Epithelial cell of esophagus (primary cell): Measurements from ENCODE around the gene CBFA2T2.

Source experiments
- DNase-seq: peaks from one replicate; pipeline ENCODE4 v3.0.0; 2010; ENCODE audit warnings: low read depth
- H3K4me3 ChIP-seq: 2 replicates; pipeline ENCODE4 v1.5.1; 2011; ENCODE audit warnings: mild to moderate bottlenecking, low read length, control low read depth
- TF ChIP-seq, protein P1 (sequence below): IDR thresholded peaks from 2 replicates; pipeline ENCODE4 v1.5.1; 2011; ENCODE audit warnings: low read depth, mild to moderate bottlenecking, low read length, control low read depth, inconsistent platforms; ENCODE audit not compliant: insufficient read depth; ENCODE audit errors: missing control alignments

Gene CBFA2T2

DNA sequence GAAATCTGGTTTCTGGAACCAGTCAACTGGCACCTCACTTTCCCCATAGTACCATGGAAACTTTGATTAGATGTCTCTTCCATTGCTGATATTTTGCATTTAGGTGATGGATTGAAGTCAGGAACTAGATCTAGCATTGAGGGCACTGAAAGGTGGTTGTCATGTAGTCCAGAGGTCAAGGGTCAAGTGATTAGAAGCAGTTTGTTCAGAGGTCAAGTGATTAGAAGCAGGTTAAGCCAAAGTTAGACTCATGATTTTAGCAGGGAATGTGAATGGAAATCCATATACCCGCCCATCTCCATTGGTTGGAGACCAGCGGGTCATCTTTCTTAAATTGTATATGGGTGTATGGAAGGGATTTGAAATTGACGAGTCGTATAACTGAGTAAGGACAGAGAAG is 51.2 kb downstream of the CBFA2T2 start:
- H3K4me3 ChIP-seq, result no peak overlapping the region
- TF ChIP-seq, protein P1, sequence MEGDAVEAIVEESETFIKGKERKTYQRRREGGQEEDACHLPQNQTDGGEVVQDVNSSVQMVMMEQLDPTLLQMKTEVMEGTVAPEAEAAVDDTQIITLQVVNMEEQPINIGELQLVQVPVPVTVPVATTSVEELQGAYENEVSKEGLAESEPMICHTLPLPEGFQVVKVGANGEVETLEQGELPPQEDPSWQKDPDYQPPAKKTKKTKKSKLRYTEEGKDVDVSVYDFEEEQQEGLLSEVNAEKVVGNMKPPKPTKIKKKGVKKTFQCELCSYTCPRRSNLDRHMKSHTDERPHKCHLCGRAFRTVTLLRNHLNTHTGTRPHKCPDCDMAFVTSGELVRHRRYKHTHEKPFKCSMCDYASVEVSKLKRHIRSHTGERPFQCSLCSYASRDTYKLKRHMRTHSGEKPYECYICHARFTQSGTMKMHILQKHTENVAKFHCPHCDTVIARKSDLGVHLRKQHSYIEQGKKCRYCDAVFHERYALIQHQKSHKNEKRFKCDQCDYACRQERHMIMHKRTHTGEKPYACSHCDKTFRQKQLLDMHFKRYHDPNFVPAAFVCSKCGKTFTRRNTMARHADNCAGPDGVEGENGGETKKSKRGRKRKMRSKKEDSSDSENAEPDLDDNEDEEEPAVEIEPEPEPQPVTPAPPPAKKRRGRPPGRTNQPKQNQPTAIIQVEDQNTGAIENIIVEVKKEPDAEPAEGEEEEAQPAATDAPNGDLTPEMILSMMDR, result no peak
- no peak for DNase-seq

DNA sequence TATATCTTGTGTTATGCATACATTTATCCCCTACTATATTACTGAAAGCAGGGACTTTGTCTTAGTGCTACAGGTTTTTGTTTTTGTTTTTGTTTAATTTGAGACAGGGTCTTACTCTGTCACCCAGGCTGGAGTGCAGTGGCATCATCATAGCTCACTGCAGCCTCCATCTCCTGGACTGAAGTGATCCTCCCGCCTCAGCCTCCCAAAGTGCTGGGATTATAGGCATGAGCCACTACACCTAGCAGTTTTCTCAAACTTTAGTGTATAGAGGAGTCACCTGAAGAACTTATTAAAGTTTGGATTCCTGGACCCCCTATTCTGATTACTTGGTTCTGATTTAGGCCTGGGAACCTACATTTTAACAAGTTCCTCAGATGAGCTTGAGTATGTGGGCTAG is 51.9 kb downstream of the CBFA2T2 start:
- DNase-seq, result no peak
- H3K4me3 ChIP-seq, result no peak overlapping the region
- TF ChIP-seq, protein P1, result no peak

DNA sequence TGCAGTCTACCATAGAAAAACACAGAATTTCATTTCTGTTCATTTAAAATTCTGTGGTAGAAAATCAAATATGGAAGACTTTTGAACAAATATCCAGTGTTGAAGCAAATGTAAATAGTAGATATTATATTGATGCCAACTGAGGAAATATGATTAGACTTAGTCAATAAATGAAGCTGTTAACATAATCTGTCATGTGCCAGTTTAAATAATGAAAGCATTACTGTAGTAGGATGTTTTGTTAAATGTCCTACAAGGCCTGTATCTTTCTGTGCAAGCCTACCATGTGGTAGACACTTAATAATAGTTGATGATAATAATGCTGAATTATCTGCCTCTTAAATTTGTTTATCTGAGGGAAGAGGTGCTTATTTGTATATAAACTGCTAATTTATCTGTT is 55.9 kb downstream of the CBFA2T2 start:
- TF ChIP-seq, protein P1, result no peak
- DNase-seq, result no peak
- H3K4me3 ChIP-seq, result no peak overlapping the region

DNA sequence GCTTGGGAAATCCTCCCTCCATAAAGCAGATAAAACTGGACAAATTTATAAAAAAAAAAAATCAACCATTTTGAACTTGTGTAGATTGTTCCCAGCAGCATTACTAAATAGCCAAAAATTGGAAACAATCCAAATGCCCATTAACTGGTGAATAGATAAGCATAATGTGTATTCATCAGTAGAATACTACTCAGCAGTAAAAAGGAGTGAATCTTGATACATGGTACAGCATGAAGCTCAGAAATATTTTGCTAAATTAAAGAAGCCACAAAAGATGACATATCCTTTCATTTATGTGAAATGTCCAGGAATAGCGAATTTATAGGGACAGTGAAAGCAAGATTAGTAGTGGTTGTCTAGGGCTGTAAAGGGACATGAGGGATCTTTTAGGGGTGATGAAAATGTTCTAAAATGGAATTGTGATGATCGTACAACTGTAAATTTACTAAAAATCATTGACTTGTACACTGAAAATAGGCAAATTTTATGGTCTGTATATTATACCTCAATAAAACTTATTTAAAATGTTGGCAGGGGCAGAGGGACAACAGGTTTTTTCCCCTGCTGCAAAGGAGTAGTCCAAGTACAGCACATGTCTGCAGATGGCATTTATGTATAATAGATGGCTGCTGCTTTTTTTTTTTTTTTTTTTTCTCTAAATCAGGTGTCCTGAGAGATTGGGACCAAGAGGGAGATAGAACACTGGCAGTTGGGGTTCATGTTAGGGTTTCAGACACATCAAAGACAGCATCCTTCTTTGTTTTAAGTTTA is 59.5 kb downstream of the CBFA2T2 start:
- DNase-seq, result no peak
- no peak overlapping the region for H3K4me3 ChIP-seq
- TF ChIP-seq, protein P1, result no peak

DNA sequence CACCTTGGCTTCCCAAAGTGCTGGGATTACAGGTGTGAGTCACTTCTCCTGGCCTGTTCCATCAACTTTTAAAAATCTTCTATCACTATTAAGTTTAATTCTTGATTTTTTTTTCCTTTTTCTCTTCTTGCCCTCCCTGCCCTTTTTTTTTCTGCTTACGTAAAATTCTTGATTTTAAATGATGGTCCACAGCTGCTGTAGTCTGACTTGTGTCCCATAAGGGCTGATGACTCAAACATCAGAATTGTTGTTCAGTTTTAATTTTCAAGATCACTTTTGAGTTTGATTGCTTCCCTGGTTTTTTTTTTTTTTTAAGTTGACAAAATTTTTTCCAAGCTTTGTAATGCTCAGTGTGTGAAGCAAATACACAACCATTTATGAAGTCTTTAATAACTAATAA is 61.9 kb downstream of the CBFA2T2 start:
- DNase-seq, result no peak
- TF ChIP-seq, protein P1, result no peak
- no peak overlapping the region for H3K4me3 ChIP-seq

DNA sequence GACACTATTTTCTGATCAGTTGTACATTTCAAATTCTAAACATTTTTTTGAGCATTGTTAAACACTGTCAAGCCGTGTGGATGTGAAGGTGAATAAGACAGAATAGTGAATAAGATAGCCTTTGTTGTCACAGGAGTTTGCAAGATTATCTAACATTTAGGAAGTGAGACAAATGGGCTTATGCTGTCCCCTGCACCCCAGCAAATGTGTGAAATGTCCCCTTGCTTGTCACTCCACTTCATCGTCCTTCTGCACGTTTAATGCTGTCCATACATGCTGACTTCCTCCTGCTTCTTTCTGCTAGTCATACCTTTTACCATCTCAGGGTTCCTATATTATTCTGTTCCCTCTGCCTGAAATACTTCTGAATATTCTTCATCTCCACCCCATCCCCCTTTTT is 62.6 kb downstream of the CBFA2T2 start:
- TF ChIP-seq, protein P1, result no peak
- H3K4me3 ChIP-seq, result no peak overlapping the region

DNA sequence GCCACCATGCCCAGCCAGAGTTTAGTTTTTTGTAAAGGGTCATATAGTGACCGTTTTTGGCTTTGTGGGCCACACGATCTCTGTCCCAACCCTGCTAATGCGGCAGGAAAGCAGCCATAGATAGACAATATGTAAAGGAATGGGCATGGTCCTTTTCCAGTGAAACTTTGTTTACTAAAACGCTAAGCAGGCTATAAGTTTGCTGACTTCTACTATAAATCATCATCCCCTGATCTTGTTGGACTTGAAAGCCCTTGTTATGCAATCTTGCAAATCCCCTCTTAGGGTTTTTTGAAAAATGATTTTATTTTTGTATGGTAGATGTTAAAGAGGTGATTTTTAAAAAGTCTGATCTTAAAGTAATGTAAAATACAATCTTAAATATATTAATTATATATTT is 63.6 kb downstream of the CBFA2T2 start:
- TF ChIP-seq, protein P1, result no peak

More for the DNA sequence above, 62.6 kb downstream of the CBFA2T2 start:
- DNase-seq, result no peak

More for the DNA sequence above, 63.6 kb downstream of the CBFA2T2 start:
- H3K4me3 ChIP-seq, result no peak overlapping the region
- DNase-seq, result no peak
